Tracheal epithelial cell (primary cell): ENCODE measurements around the gene ANKRD6. TPM values are rescaled to one million over a fixed set of nuclear protein-coding genes. Genes with fewer than 3 reads are reported as not detected.

Experiments
- total RNA-seq: library from RNA; depleted of rRNA; stranded (reverse); fragments of >200 nt; gene quantifications from 2 replicates; pipeline ENCODE4 v1.2.1, GENCODE V29; 2014

The ANKRD6 gene
- total RNA-seq = 7.7 and 9.6 TPM in 2 replicates

GRCh38 chr6:89432875-89433251 is at the start of gene ANKRD6:
TSS of gene ANKRD6 (plus strand) at chr6:89433152. CDS start at chr6:89566977, 133,825 bp downstream.

GRCh38 chr6:89412071-89413005 is 20.6 kb upstream of the ANKRD6 start, which contains the start of gene RRAGD:
TSS of gene RRAGD (minus strand) at chr6:89412273. CDS start at chr6:89411993, 280 bp downstream.

GRCh38 chr6:89638320-89639195 is 205.6 kb downstream of the ANKRD6 start, which contains the start of gene LYRM2:
TSS of gene LYRM2 (minus strand) at chr6:89638747. CDS start at chr6:89638716, 31 bp downstream.

Other genes starting within 250 kb of the ANKRD6 start
- gene GABRR1, start 215.8 kb upstream of the ANKRD6 start, total RNA-seq = not detected in 2 replicates
- gene GABRR2, start 117.9 kb upstream of the ANKRD6 start, total RNA-seq = not detected in 2 replicates
- gene UBE2J1, start 80.4 kb upstream of the ANKRD6 start, total RNA-seq = 18.5 and 23.4 TPM in 2 replicates
- 5.5 and 15.4 TPM in 2 replicates for gene RRAGD, start 20.9 kb upstream of the ANKRD6 start, total RNA-seq
- gene LYRM2, start 205.6 kb downstream of the ANKRD6 start, total RNA-seq = 14.0 and 14.5 TPM in 2 replicates